CD8-positive, alpha-beta memory T cell (primary cell): Measurements from ENCODE around the gene TBC1D22A. TPM values are rescaled to one million over a fixed set of nuclear protein-coding genes. Genes with fewer than 3 reads are reported as not detected.

Experiments used
- CTCF ChIA-PET: fragments of 350-600 bp; sonication (Branson Sonifier 250); formaldehyde crosslinking; loops from one replicate; lab custom pipeline; 2021; ENCODE audit warnings: antibody characterized with exemption; lab: Charles Lee
- POLR2A ChIA-PET: fragments of 350-600 bp; sonication (Branson Sonifier 250); formaldehyde crosslinking; loops from one replicate; lab custom pipeline; 2021; ENCODE audit warnings: antibody characterized with exemption; lab: Charles Lee
- DNase-seq, 5 donors: peaks; one replicate each; pipeline versions ENCODE4 v3.0.0 to v3.0.0-alpha.2; 2020 to 2022; ENCODE audit warnings: mixed read lengths in 1 of 5
- H3K27ac ChIP-seq: one replicate; pipeline ENCODE4 v1.7.0; 2013; ENCODE audit warnings: low read depth, mild to moderate bottlenecking, low read length, moderate library complexity
- H3K27me3 ChIP-seq: 2 replicates; pipeline ENCODE4 v1.7.0; 2013; ENCODE audit warnings: low read length, mild to moderate bottlenecking; ENCODE audit not compliant: insufficient read depth, poor library complexity, severe bottlenecking
- H3K36me3 ChIP-seq: 2 replicates; pipeline ENCODE4 v1.7.0; 2013; ENCODE audit warnings: mild to moderate bottlenecking, low read length, moderate library complexity; ENCODE audit not compliant: insufficient read depth
- H3K4me1 ChIP-seq: 2 replicates; pipeline ENCODE4 v1.7.0; 2013; ENCODE audit warnings: mild to moderate bottlenecking, low read length, moderate library complexity; ENCODE audit not compliant: insufficient read depth
- H3K4me3 ChIP-seq: 2 replicates; pipeline ENCODE4 v1.7.0; 2013; ENCODE audit warnings: mild to moderate bottlenecking, low read length
- H3K9me3 ChIP-seq: 2 replicates; pipeline ENCODE4 v1.7.0; 2013; ENCODE audit warnings: mild to moderate bottlenecking, low read length
- H3K27ac Mint-ChIP-seq, 8 donors: one replicate each; pipeline ENCODE4 v1.8.0; 2020 to 2021; ENCODE audit warnings: mixed read lengths in 8 of 8, mild to moderate bottlenecking in 6 of 8, inconsistent platforms in 3 of 8, moderate library complexity in 3 of 8
- H3K27me3 Mint-ChIP-seq, 2 donors: one replicate each; pipeline ENCODE4 v1.8.0; 2020 to 2021; ENCODE audit warnings: mixed read lengths in 2 of 2, mild to moderate bottlenecking in 1 of 2, moderate library complexity in 1 of 2
- H3K36me3 Mint-ChIP-seq, 3 donors: one replicate each; pipeline ENCODE4 v1.8.0; 2020 to 2021; ENCODE audit warnings: mixed read lengths in 3 of 3, inconsistent platforms in 1 of 3, mild to moderate bottlenecking in 1 of 3
- H3K4me1 Mint-ChIP-seq, 3 donors: one replicate each; pipeline ENCODE4 v1.8.0; 2020 to 2021; ENCODE audit warnings: mixed read lengths in 3 of 3, inconsistent platforms in 1 of 3, mild to moderate bottlenecking in 1 of 3
- H3K4me3 Mint-ChIP-seq, 7 donors: one replicate each; pipeline ENCODE4 v1.8.0; 2020 to 2021; ENCODE audit warnings: mixed read lengths in 7 of 7, mild to moderate bottlenecking in 6 of 7, moderate library complexity in 4 of 7, inconsistent platforms in 2 of 7
- H3K9me3 Mint-ChIP-seq, 5 donors: one replicate each; pipeline ENCODE4 v1.8.0; 2020 to 2022; ENCODE audit warnings: mixed read lengths in 5 of 5, mild to moderate bottlenecking in 3 of 5, moderate library complexity in 2 of 5, inconsistent platforms in 1 of 5
- polyA plus RNA-seq: library from polyadenylated mRNA; unstranded; fragments of 300-500 nt; fragmentation: Illumina TruSeq; gene quantifications from one replicate; pipeline ENCODE4 v1.2.3, GENCODE V29; 2021
- total RNA-seq, 2 experiments: library from RNA; stranded (reverse); gene quantifications; one replicate each; pipeline ENCODE4 v1.2.3, GENCODE V29; 2021

Gene TBC1D22A
- total and polyA plus RNA-seq, 3 experiments from 2014 or later = 26.6 to 34.8 (median 34.0) TPM

DNA sequence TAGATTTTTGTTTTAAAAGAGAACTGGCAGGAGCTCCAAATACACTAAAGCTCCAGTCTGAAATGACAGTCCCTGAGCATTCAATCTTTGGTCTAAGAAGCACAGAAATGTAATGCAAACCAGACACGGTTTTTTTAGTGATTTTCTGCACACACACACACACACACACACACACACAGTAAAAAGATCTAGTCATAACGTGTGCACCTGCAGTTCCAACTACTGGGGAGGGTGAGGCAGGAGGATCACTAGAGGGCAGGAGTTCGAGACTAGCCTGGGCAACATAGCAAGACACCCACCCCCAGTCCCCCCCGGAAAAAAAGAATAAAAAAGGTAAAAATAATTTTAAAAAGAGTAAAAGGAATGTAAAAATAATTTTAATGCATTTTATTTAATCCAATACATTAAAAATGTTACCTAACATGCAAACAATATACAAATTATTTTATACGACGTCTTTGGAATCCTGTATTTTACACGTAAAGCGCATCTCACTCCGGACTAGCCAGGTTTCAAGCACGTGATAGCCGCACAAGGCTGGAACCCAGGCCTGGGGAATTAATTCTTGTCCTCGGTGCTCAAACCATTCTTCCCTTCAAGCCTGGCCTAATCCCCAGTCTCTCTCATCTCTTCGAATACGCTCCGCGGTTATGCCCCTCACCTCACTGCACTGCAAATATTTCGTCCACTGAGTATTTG is 762 bp upstream of the TBC1D22A start:
- peaks cover 0 to under 1% (median 0%) of the 10 kb centered on the region in 5 donors for H3K9me3 Mint-ChIP-seq
- H3K4me1 Mint-ChIP-seq = peaks cover 41 to 65% (median 59%) of the 10 kb centered on the region in 3 donors
- Histone ChIP-seq H3K4me3 (peak overlapping the region; percentile 98), H3K36me3 (no peaks in the 10 kb centered on the region), H3K9me3 (no peaks in the 10 kb centered on the region), H3K4me1 (peaks cover 38% of the 10 kb centered on the region), H3K27me3 (no peaks in the 10 kb centered on the region), H3K27ac (peak overlapping the region; percentile 99)
- ChIA-PET POLR2A (interaction anchor here (0.6 to 3.2 kb wide), 13 partner anchors 8 to 426 kb away, joined by 3 to 46 read pairs (median 7); partner anchors contain the start of genes CERK and TRMU), CTCF (interaction anchor here (0.7 to 11.8 kb wide), 6 partner anchors 10 to 41 kb away, joined by 3 to 133 read pairs (median 6); no protein-coding TSS in a partner anchor)
- H3K27ac Mint-ChIP-seq = peak overlapping the region; percentile 99 to 100 (median 100)
- no peak for DNase-seq
- no peaks in the 10 kb centered on the region for H3K27me3 Mint-ChIP-seq
- H3K4me3 Mint-ChIP-seq = peak overlapping the region; percentile 96 to 100 (median 99)
- peaks cover 0 to 27% (median under 1%) of the 10 kb centered on the region in 3 donors for H3K36me3 Mint-ChIP-seq

DNA sequence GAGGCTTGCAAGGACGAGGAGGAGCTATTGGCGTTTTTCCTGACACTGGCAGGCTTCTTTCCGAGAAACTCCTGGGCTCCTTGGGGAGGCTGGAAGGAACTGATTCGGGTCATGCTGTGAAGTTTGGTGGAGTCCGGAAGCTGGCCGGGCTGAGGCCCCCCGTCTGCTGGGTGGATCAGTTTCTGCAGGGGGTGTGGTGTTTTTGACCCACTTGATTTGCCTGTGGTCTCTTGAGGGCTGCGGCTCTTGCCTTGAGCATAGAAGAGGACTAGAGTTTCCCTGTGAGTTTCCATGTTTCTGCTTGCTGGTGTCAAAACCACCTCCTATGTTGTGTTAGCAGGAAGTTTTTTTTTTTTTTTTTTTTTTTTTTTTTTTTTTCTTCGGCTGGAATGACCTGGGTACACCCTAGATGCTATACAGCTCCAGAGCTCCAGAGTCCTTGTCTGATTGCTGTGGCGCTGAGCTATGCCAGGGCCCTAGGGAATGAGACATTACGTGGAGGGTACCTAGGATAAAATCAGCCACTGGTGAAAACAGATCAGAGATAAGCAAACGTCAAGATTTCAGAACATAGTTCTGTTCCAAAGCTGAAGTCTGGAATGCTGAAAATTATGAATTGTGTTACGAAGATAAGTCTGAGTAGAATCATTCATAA is 728 bp downstream of the TBC1D22A start:
- no peaks in the 10 kb centered on the region for H3K9me3 Mint-ChIP-seq

DNA sequence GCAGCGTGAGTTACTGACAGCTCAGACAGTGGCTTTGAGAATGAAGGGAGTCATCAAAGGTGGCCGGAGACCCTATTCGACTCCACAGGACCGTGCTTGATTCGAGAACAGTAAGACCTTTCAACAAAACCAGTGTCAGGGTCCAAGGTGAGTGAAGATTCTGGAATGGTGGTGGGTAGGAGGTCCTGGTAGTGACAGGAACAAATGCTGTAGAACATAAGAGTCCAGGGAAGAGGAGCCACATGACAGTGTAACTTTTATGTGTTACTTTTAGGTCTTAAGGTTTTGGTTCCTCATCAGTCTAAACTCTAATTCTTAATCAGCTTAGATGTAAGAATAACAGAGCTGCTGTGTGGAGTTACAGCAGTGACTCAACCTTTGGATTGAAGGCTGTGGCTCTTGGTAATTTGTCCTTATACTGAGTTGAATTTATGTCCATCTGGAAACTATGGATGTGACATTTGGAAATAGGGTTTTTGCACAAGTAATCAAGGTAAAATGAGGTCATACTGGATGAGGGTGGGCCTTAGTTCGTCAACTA is 1.8 kb downstream of the TBC1D22A start:
- peaks cover 50 to 79% (median 65%) of the 10 kb centered on the region in 3 donors for H3K4me1 Mint-ChIP-seq
- POLR2A ChIA-PET = interaction anchor here (1.0 kb wide), 1 partner anchor 10 kb away, joined by 3 read pairs; no protein-coding TSS in a partner anchor
- H3K27me3 ChIP-seq = no peaks in the 10 kb centered on the region

More for the DNA sequence above, 728 bp downstream of the TBC1D22A start:
- H3K4me3 ChIP-seq = peak overlapping the region; percentile 98
- H3K9me3 ChIP-seq = no peaks in the 10 kb centered on the region
- Mint-ChIP-seq H3K4me3 (peak overlapping the region; percentile 96 to 100 (median 99)), H3K36me3 (peaks cover 0 to 40% (median 3%) of the 10 kb centered on the region in 3 donors), H3K27ac (peak overlapping the region; percentile 99 to 100 (median 100)), H3K27me3 (no peaks in the 10 kb centered on the region), H3K4me1 (peaks cover 54 to 79% (median 72%) of the 10 kb centered on the region in 3 donors)
- ChIA-PET POLR2A (interaction anchor here (0.6 to 3.2 kb wide), 12 partner anchors 11 to 428 kb away, joined by 3 to 46 read pairs (median 8); partner anchors contain the start of genes CERK and TRMU), CTCF (interaction anchor here (0.7 to 11.8 kb wide), 9 partner anchors 12 to 1553 kb away, joined by 3 to 133 read pairs (median 5); no protein-coding TSS in a partner anchor)
- H3K27ac ChIP-seq = peak overlapping the region; percentile 99
- H3K36me3 ChIP-seq = no peaks in the 10 kb centered on the region
- peaks cover 43% of the 10 kb centered on the region for H3K4me1 ChIP-seq
- peak; percentile 54 to 69 (median 63) for DNase-seq
- H3K27me3 ChIP-seq = no peaks in the 10 kb centered on the region

DNA sequence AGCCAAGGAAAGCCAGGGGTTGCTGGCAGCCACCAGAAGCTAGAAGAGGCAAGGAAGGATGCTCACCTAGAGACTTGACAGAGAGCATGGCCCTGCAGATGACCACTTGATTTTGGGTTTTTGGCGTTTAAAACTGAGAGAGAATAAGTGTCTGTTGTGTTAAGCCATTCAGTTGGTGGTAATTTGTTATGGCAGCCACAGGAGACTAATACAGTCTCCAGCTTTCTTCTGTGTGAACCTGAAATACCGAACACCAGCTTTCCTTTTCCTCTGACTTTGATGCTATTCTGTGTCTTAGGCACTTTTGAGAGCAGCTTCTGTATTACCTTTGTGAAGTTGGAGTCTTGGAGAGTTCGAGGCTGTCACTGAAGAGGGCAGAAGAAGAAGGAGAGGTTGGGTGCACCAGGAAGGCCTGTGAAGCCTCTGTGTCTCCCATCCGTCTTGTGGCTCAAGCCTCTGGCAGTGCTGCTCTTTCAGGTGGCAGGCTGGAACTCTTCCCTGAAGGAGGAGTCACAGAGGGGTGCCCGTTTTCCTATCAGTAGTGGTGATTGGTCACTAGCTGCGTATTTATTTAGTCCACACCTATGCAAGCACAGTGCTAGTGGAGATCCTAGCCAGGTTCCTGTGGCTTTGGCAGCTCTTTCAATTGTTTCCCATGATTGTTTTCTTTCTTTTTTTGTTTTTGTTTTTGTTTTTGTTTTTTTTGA is 2.5 kb downstream of the TBC1D22A start:
- Mint-ChIP-seq H3K27ac (peak overlapping the region; percentile 54 to 100 (median 100)), H3K36me3 (peaks cover 0 to 50% (median 3%) of the 10 kb centered on the region in 3 donors), H3K4me3 (peak overlapping the region; percentile 96 to 100 (median 99)), H3K27me3 (no peaks in the 10 kb centered on the region), H3K9me3 (no peaks in the 10 kb centered on the region), H3K4me1 (peaks cover 57 to 86% (median 72%) of the 10 kb centered on the region in 3 donors)
- ChIA-PET CTCF (interaction anchor here (0.7 to 11.8 kb wide), 2 partner anchors 34 to 38 kb away, joined by 3 to 133 read pairs; no protein-coding TSS in a partner anchor), POLR2A (interaction anchor here (1.0 kb wide), 1 partner anchor 9 kb away, joined by 3 read pairs; no protein-coding TSS in a partner anchor)
- H3K4me1 ChIP-seq = peaks cover 37% of the 10 kb centered on the region
- no peaks in the 10 kb centered on the region for H3K9me3 ChIP-seq
- H3K36me3 ChIP-seq = no peaks in the 10 kb centered on the region
- no peak overlapping the region for H3K4me3 ChIP-seq
- no peak for DNase-seq
- H3K27me3 ChIP-seq = no peaks in the 10 kb centered on the region
- H3K27ac ChIP-seq = no peak overlapping the region

More for the DNA sequence above, 1.8 kb downstream of the TBC1D22A start:
- CTCF ChIA-PET = interaction anchor here (0.7 to 11.8 kb wide), 3 partner anchors 29 to 39 kb away, joined by 3 to 133 read pairs (median 38); no protein-coding TSS in a partner anchor
- Mint-ChIP-seq H3K27ac (peak overlapping the region; percentile 74 to 100 (median 100)), H3K36me3 (peaks cover 0 to 44% (median 3%) of the 10 kb centered on the region in 3 donors), H3K9me3 (no peaks in the 10 kb centered on the region), H3K4me3 (peak overlapping the region; percentile 96 to 100 (median 99)), H3K27me3 (no peaks in the 10 kb centered on the region)
- H3K9me3 ChIP-seq = no peaks in the 10 kb centered on the region
- peaks cover 37% of the 10 kb centered on the region for H3K4me1 ChIP-seq
- no peaks in the 10 kb centered on the region for H3K36me3 ChIP-seq
- no peak overlapping the region for H3K4me3 ChIP-seq
- H3K27ac ChIP-seq = no peak overlapping the region
- no peak for DNase-seq

DNA sequence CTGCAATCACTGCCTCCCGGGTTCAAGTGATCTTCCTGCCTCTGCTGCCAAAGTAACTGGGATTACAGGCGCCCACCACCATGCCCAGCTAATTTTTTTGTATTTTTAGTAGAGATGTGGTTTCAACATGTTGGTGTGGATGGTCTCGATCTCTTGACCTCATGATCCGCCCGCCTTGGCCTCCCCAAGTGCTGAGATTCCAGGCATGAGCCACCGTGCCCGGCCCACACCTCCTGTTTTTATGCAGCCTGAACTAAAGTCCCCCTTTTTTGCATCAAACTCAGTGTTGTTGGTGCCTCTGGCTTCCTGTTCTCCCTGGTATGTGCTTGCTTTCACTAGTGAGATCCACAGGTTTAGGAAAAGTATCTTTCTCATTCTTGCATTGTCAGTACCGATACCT is 4.2 kb downstream of the TBC1D22A start:
- Histone ChIP-seq H3K27ac (no peak overlapping the region), H3K36me3 (no peaks in the 10 kb centered on the region), H3K27me3 (no peaks in the 10 kb centered on the region), H3K9me3 (no peaks in the 10 kb centered on the region), H3K4me1 (peaks cover 26% of the 10 kb centered on the region), H3K4me3 (no peak overlapping the region)
- H3K4me3 Mint-ChIP-seq = peak overlapping the region in 4 of 7 donors; percentile 20 to 68 (median 42)
- no peaks in the 10 kb centered on the region for H3K9me3 Mint-ChIP-seq
- H3K4me1 Mint-ChIP-seq = peaks cover 70 to 90% (median 79%) of the 10 kb centered on the region in 3 donors
- CTCF ChIA-PET = interaction anchor here (1.0 to 11.8 kb wide), 2 partner anchors 32 to 36 kb away, joined by 3 to 133 read pairs; no protein-coding TSS in a partner anchor
- no peak for DNase-seq
- POLR2A ChIA-PET = no interaction called here
- peak overlapping the region; percentile 17 to 92 (median 84) for H3K27ac Mint-ChIP-seq
- peaks cover 0 to 62% (median 5%) of the 10 kb centered on the region in 3 donors for H3K36me3 Mint-ChIP-seq
- H3K27me3 Mint-ChIP-seq = no peaks in the 10 kb centered on the region

DNA sequence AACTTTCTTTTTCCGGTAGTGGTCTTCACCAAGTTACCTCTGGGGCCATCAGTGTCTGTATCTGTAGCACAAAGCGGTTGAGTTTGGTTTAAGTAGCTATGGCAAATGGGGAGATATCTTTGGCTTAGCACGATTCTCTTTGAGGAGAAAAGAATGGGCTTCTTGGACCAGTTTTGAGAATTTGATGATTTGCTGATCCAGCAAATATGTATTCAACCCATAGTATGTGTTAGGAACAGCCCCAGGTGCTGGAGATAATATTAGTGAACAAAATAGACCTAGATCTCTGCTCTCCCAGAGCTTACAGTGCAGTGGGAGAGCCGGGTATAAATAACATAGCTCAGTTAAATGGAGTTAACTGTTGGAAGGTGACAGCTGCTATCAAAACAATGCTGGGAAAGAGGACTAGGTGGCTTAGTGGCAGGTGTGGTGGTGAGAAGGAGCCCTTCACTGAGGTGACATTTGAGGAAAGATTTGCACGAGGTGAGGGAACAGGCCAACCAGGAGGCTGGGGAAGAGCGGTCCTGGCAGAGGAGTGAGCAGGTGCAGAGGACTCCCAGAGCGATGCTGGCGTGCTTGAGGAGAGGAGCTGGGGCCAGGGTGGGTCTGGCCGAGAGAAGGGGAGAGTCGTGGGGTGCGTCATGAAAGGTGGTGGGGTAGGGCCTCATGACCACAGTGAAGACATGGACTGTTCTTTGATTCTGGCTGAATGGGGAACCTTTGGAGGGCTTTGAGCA is 5.0 kb downstream of the TBC1D22A start:
- Histone ChIP-seq H3K27me3 (no peaks in the 10 kb centered on the region), H3K9me3 (no peaks in the 10 kb centered on the region), H3K27ac (no peak overlapping the region), H3K4me1 (peaks cover 26% of the 10 kb centered on the region), H3K36me3 (no peaks in the 10 kb centered on the region), H3K4me3 (no peak overlapping the region)
- CTCF ChIA-PET = interaction anchor here (1.0 kb wide), 1 partner anchor 31 kb away, joined by 3 read pairs; no protein-coding TSS in a partner anchor
- Mint-ChIP-seq H3K27me3 (no peaks in the 10 kb centered on the region), H3K4me1 (peaks cover 63 to 82% (median 71%) of the 10 kb centered on the region in 3 donors), H3K9me3 (no peaks in the 10 kb centered on the region), H3K27ac (peak overlapping the region; percentile 17 to 92 (median 84)), H3K4me3 (peak overlapping the region in 3 of 7 donors; percentile 12 to 65 (median 30)), H3K36me3 (peaks cover 0 to 57% (median 5%) of the 10 kb centered on the region in 3 donors)
- POLR2A ChIA-PET = no interaction called here
- DNase-seq = peak in 1 of 5 donors; percentile 13
